ENCODE results near the gene BCAS3. TPM values are rescaled to one million over a fixed set of nuclear protein-coding genes. Genes with fewer than 3 reads are reported as not detected.

BCAS3 gene
- total and polyA plus RNA-seq, 4 donors, result 5.8 to 24.6 (median 10.1) TPM

DNA sequence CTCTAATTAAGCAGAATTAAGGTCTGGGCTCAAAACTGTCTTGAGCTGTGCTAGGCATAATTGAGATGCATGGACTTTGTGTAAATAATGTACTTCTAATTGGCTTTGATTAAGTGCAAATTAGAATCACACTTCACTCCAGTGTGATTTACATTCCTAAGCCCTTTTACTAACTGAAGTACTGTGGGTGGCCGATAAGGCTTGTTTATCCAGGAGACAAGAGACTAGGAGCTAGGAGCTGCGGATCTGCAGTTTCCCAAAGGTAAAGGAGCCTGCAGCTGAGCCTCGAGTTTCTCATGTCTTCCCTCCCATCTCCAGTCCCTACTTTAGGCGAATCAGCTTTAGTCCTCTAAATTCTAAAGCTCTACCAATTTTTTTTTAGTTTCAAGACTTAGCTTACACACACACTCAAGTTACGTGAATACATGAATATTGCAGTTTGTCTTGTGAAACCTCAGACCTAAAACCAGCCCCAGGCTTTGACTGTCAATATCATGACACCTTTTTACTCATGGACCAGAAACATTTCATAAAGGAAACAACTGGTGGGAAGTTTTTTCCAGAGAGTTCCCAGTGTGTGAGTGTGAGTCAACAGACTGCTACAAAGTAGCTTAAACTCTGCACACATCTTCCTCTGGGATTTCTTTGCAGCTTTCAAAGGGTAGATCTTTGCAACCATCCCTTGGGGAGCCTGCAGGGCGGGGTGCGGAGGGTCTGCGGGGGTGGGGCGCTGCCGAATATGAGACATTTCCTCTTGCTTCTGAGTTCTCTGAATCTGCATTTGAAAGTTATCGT lies 608.1 kb downstream of the BCAS3 start:
- Histone ChIP-seq H3K27ac (ENCODE audit: low read depth in 1 of 2, low read length in 2 of 2) (no peak overlapping the region), H3K4me1 (ENCODE audit: control insufficient read depth in 4 of 4, insufficient read depth in 4 of 4, low read length in 3 of 4) (no peaks in the 10 kb centered on the region), H3K9me3 (ENCODE audit: control insufficient read depth in 4 of 4, low read length in 3 of 4) (no peaks in the 10 kb centered on the region), H3K9ac (ENCODE audit: low read depth in 1 of 2, low read length in 2 of 2) (no peak overlapping the region), H3K27me3 (ENCODE audit: control insufficient read depth in 4 of 4, insufficient read depth in 4 of 4, low read length in 3 of 4) (no peaks in the 10 kb centered on the region), H3K4me3 (ENCODE audit: low read depth in 1 of 3, low read length in 3 of 3) (no peak overlapping the region), H3K36me3 (ENCODE audit: control insufficient read depth in 4 of 4, insufficient read depth in 3 of 4, low read depth in 1 of 4, low read length in 3 of 4) (no peaks in the 10 kb centered on the region)
- WGBS, result 82% methylated on average over 11 of the region's 11 CpGs
- DNase-seq (ENCODE audit: low spot score), result no peak
- no peak for TF ChIP-seq JUND (IDR thresholded peaks at IDR 0.05)
- no peak for TF ChIP-seq GABPA (IDR thresholded peaks at IDR 0.05 in 1 of 2, conservative IDR thresholded peaks at IDR 0.05 in 1 of 2)
- no peak for TF ChIP-seq RXRA (IDR thresholded peaks at IDR 0.05)
- no peak for TF ChIP-seq HNF4G (IDR thresholded peaks at IDR 0.05)
- no peak for TF ChIP-seq SP1 (IDR thresholded peaks at IDR 0.05)
- no peak for TF ChIP-seq RAD21 (IDR thresholded peaks at IDR 0.05)

DNA sequence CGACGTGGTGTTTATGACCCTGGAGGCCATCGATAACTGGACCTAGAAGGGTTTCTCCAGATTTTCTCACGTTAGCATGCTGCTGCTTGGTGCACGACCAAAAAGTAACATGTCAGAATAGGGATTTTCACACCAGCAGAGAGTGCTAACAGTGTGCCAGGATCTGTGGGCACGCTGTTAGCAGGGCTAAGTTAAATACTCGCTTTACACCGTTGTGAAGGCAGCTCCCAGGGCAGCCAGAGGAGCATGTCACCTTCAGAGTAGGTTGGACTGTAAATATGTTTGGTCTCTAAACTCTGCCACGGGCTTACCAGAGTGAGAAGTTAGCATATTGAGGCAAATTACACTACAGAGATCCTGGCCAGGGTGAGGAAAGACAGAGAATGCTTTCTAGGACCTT lies 608.8 kb downstream of the BCAS3 start:
- Histone ChIP-seq H3K4me3 (ENCODE audit: low read depth in 1 of 3, low read length in 3 of 3) (no peak overlapping the region), H3K27ac (ENCODE audit: low read depth in 1 of 2, low read length in 2 of 2) (no peak overlapping the region), H3K36me3 (ENCODE audit: control insufficient read depth in 4 of 4, insufficient read depth in 3 of 4, low read depth in 1 of 4, low read length in 3 of 4) (no peaks in the 10 kb centered on the region), H3K4me1 (ENCODE audit: control insufficient read depth in 4 of 4, insufficient read depth in 4 of 4, low read length in 3 of 4) (no peaks in the 10 kb centered on the region), H3K9ac (ENCODE audit: low read depth in 1 of 2, low read length in 2 of 2) (no peak overlapping the region), H3K27me3 (ENCODE audit: control insufficient read depth in 4 of 4, insufficient read depth in 4 of 4, low read length in 3 of 4) (no peaks in the 10 kb centered on the region), H3K9me3 (ENCODE audit: control insufficient read depth in 4 of 4, low read length in 3 of 4) (no peaks in the 10 kb centered on the region)
- WGBS, result 80% methylated on average over 9 of the region's 9 CpGs
- no peak for DNase-seq (ENCODE audit: low spot score)
- TF ChIP-seq YY1 (IDR thresholded peaks at IDR 0.05) (no peak), NR2F2 (IDR thresholded peaks at IDR 0.05) (no peak), EGR1 (IDR thresholded peaks at IDR 0.05; ENCODE audit: low read depth in 2 of 2) (no peak), HNF4A (conservative IDR thresholded peaks at IDR 0.05) (no peak), SP1 (IDR thresholded peaks at IDR 0.05) (no peak), GABPA (IDR thresholded peaks at IDR 0.05 in 1 of 2, conservative IDR thresholded peaks at IDR 0.05 in 1 of 2) (no peak), FOXA2 (IDR thresholded peaks at IDR 0.05) (no peak), RAD21 (IDR thresholded peaks at IDR 0.05) (no peak), HNF4G (IDR thresholded peaks at IDR 0.05) (no peak), TAF1 (conservative IDR thresholded peaks at IDR 0.05) (no peak)
- TF ChIP-seq, protein P1, sequence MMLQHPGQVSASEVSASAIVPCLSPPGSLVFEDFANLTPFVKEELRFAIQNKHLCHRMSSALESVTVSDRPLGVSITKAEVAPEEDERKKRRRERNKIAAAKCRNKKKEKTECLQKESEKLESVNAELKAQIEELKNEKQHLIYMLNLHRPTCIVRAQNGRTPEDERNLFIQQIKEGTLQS (IDR thresholded peaks at IDR 0.05), result no peak
- TF ChIP-seq, protein P2, sequence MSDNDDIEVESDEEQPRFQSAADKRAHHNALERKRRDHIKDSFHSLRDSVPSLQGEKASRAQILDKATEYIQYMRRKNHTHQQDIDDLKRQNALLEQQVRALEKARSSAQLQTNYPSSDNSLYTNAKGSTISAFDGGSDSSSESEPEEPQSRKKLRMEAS (IDR thresholded peaks at IDR 0.05), result no peak
- TF ChIP-seq, protein P3, sequence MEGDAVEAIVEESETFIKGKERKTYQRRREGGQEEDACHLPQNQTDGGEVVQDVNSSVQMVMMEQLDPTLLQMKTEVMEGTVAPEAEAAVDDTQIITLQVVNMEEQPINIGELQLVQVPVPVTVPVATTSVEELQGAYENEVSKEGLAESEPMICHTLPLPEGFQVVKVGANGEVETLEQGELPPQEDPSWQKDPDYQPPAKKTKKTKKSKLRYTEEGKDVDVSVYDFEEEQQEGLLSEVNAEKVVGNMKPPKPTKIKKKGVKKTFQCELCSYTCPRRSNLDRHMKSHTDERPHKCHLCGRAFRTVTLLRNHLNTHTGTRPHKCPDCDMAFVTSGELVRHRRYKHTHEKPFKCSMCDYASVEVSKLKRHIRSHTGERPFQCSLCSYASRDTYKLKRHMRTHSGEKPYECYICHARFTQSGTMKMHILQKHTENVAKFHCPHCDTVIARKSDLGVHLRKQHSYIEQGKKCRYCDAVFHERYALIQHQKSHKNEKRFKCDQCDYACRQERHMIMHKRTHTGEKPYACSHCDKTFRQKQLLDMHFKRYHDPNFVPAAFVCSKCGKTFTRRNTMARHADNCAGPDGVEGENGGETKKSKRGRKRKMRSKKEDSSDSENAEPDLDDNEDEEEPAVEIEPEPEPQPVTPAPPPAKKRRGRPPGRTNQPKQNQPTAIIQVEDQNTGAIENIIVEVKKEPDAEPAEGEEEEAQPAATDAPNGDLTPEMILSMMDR (IDR thresholded peaks at IDR 0.05; ENCODE audit: low read depth, low read length, missing input control), result no peak
- TF ChIP-seq, protein P4, sequence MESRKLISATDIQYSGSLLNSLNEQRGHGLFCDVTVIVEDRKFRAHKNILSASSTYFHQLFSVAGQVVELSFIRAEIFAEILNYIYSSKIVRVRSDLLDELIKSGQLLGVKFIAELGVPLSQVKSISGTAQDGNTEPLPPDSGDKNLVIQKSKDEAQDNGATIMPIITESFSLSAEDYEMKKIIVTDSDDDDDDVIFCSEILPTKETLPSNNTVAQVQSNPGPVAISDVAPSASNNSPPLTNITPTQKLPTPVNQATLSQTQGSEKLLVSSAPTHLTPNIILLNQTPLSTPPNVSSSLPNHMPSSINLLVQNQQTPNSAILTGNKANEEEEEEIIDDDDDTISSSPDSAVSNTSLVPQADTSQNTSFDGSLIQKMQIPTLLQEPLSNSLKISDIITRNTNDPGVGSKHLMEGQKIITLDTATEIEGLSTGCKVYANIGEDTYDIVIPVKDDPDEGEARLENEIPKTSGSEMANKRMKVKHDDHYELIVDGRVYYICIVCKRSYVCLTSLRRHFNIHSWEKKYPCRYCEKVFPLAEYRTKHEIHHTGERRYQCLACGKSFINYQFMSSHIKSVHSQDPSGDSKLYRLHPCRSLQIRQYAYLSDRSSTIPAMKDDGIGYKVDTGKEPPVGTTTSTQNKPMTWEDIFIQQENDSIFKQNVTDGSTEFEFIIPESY (IDR thresholded peaks at IDR 0.05), result no peak
- TF ChIP-seq, protein P5, sequence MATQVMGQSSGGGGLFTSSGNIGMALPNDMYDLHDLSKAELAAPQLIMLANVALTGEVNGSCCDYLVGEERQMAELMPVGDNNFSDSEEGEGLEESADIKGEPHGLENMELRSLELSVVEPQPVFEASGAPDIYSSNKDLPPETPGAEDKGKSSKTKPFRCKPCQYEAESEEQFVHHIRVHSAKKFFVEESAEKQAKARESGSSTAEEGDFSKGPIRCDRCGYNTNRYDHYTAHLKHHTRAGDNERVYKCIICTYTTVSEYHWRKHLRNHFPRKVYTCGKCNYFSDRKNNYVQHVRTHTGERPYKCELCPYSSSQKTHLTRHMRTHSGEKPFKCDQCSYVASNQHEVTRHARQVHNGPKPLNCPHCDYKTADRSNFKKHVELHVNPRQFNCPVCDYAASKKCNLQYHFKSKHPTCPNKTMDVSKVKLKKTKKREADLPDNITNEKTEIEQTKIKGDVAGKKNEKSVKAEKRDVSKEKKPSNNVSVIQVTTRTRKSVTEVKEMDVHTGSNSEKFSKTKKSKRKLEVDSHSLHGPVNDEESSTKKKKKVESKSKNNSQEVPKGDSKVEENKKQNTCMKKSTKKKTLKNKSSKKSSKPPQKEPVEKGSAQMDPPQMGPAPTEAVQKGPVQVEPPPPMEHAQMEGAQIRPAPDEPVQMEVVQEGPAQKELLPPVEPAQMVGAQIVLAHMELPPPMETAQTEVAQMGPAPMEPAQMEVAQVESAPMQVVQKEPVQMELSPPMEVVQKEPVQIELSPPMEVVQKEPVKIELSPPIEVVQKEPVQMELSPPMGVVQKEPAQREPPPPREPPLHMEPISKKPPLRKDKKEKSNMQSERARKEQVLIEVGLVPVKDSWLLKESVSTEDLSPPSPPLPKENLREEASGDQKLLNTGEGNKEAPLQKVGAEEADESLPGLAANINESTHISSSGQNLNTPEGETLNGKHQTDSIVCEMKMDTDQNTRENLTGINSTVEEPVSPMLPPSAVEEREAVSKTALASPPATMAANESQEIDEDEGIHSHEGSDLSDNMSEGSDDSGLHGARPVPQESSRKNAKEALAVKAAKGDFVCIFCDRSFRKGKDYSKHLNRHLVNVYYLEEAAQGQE (IDR thresholded peaks at IDR 0.05), result no peak
